Measurements from ENCODE around the gene KATNAL1.

The KATNAL1 gene

GRCh38 chr13:30332456-30333143 is 25.2 kb upstream of the KATNAL1 start:
- no peak for DNase-seq (ENCODE audit: low spot score)

GRCh38 chr13:30331331-30331771 is 24.0 kb upstream of the KATNAL1 start:
- no peak for DNase-seq (ENCODE audit: low spot score)

- DNase-seq (ENCODE audit: low spot score): no peak
Observed at GRCh38 chr13:30329009-30329585, 21.7 kb upstream of the KATNAL1 start.

- no peak for DNase-seq (ENCODE audit: low spot score)
Observed at GRCh38 chr13:30325668-30326067, 18.3 kb upstream of the KATNAL1 start.

GRCh38 chr13:30323524-30323923 is 16.2 kb upstream of the KATNAL1 start:
- no peak for DNase-seq (ENCODE audit: low spot score)

- DNase-seq (ENCODE audit: low spot score): no peak
Observed at GRCh38 chr13:30322428-30322827, 15.1 kb upstream of the KATNAL1 start.

GRCh38 chr13:30321256-30321655 is 13.9 kb upstream of the KATNAL1 start:
- DNase-seq (ENCODE audit: low spot score): no peak

- DNase-seq (ENCODE audit: low spot score): peak; percentile 64
Observed at GRCh38 chr13:30319655-30320054, 12.3 kb upstream of the KATNAL1 start.

- DNase-seq (ENCODE audit: low spot score): no peak
Observed at GRCh38 chr13:30319130-30319529, 11.8 kb upstream of the KATNAL1 start.

GRCh38 chr13:30318026-30318425 is 10.7 kb upstream of the KATNAL1 start:
- DNase-seq (ENCODE audit: low spot score): no peak

GRCh38 chr13:30314562-30314961 is 7.2 kb upstream of the KATNAL1 start:
- peak; percentile 68 for DNase-seq (ENCODE audit: low spot score)

GRCh38 chr13:30314069-30314468 is 6.7 kb upstream of the KATNAL1 start:
- no peak for DNase-seq (ENCODE audit: low spot score)

GRCh38 chr13:30313311-30313710 is 6.0 kb upstream of the KATNAL1 start:
- DNase-seq (ENCODE audit: low spot score): no peak

GRCh38 chr13:30312904-30313303 is 5.6 kb upstream of the KATNAL1 start:
- no peak for DNase-seq (ENCODE audit: low spot score)

GRCh38 chr13:30308548-30308947 is 1.2 kb upstream of the KATNAL1 start:
- DNase-seq (ENCODE audit: low spot score): no peak

- no peak for DNase-seq (ENCODE audit: low spot score)
Observed at GRCh38 chr13:30307971-30308290, 580 bp upstream of the KATNAL1 start.

GRCh38 chr13:30306762-30307193 is 573 bp downstream of the KATNAL1 start:
- peak; percentile 95 for DNase-seq (ENCODE audit: low spot score)

- no peak for DNase-seq (ENCODE audit: low spot score)
Observed at GRCh38 chr13:30305456-30305970, 1.8 kb downstream of the KATNAL1 start.

- DNase-seq (ENCODE audit: low spot score): no peak
Observed at GRCh38 chr13:30303269-30303668, 4.1 kb downstream of the KATNAL1 start.

GRCh38 chr13:30301827-30302226 is 5.5 kb downstream of the KATNAL1 start:
- DNase-seq (ENCODE audit: low spot score): no peak

- no peak for DNase-seq (ENCODE audit: low spot score)
Observed at GRCh38 chr13:30300596-30300995, 6.8 kb downstream of the KATNAL1 start.

GRCh38 chr13:30299786-30300185 is 7.6 kb downstream of the KATNAL1 start:
- no peak for DNase-seq (ENCODE audit: low spot score)

GRCh38 chr13:30295116-30295515 is 12.2 kb downstream of the KATNAL1 start:
- DNase-seq (ENCODE audit: low spot score): no peak

- no peak for DNase-seq (ENCODE audit: low spot score)
Observed at GRCh38 chr13:30294004-30294403, 13.3 kb downstream of the KATNAL1 start.
